A673 (cell line): ENCODE measurements around the gene DNHD1.

Source experiments
- CTCF ChIP-seq: fragments of 300-800, 200-600 bp; sonication (generic); conservative IDR thresholded peaks from 2 replicates; pipeline ENCODE4 v1.5.1; 2017; ENCODE audit warnings: low read depth, mild to moderate bottlenecking, antibody characterized with exemption, low read length, moderate library complexity, mixed read lengths
- EZH2 ChIP-seq: fragments of 200-600 bp; sonication (generic); IDR thresholded peaks from 2 replicates; pipeline ENCODE4 v1.6.1; 2017; ENCODE audit warnings: borderline replicate concordance, low read depth, mild to moderate bottlenecking, mixed read lengths, antibody characterized with exemption, low read length; ENCODE audit not compliant: poor library complexity, severe bottlenecking

GRCh38 chr11:6545917-6546605 lies 49.0 kb downstream of the DNHD1 start:
- TF ChIP-seq CTCF (no peak), EZH2 (no peak)
